CD4-positive, alpha-beta memory T cell (primary cell): Measurements from ENCODE around the gene SH3BGRL. TPM values are rescaled to one million over a fixed set of nuclear protein-coding genes. Genes with fewer than 3 reads are reported as not detected.

Source experiments
- CTCF ChIA-PET: fragments of 350-600 bp; sonication (Branson Sonifier 250); formaldehyde crosslinking; loops from one replicate; lab custom pipeline; 2021; ENCODE audit warnings: inconsistent platforms; ENCODE audit not compliant: partially characterized antibody; lab: Charles Lee
- POLR2A ChIA-PET: fragments of 350-600 bp; sonication (Branson Sonifier 250); formaldehyde crosslinking; loops from one replicate; lab custom pipeline; 2021; ENCODE audit not compliant: partially characterized antibody; lab: Charles Lee
- DNase-seq, 5 donors: peaks; one replicate each; pipeline versions ENCODE4 v3.0.0 to v3.0.0-alpha.2; 2020 to 2022; ENCODE audit warnings: mixed read lengths in 1 of 5
- H3K27ac ChIP-seq: one replicate; pipeline ENCODE4 v1.7.0; 2013; ENCODE audit warnings: low read depth, low read length
- H3K27me3 ChIP-seq: 2 replicates; pipeline ENCODE4 v1.7.0; 2013; ENCODE audit warnings: mild to moderate bottlenecking, low read length, moderate library complexity; ENCODE audit not compliant: insufficient read depth
- H3K36me3 ChIP-seq: 2 replicates; pipeline ENCODE4 v1.7.0; 2013; ENCODE audit warnings: mild to moderate bottlenecking, low read length, moderate library complexity; ENCODE audit not compliant: insufficient read depth
- H3K4me1 ChIP-seq: 2 replicates; pipeline ENCODE4 v1.7.0; 2013; ENCODE audit warnings: mild to moderate bottlenecking, low read length, moderate library complexity; ENCODE audit not compliant: insufficient read depth
- H3K4me3 ChIP-seq, 2 donors: one replicate each; pipeline ENCODE4 v1.7.0; 2013; ENCODE audit warnings: low read length in 2 of 2, mild to moderate bottlenecking in 1 of 2
- H3K9me3 ChIP-seq, 2 donors: one replicate each; pipeline ENCODE4 v1.7.0; 2013; ENCODE audit warnings: low read length in 2 of 2, control low read depth in 1 of 2; ENCODE audit not compliant: control insufficient read depth in 1 of 2
- H3K27ac Mint-ChIP-seq, 7 donors: one replicate each; pipeline ENCODE4 v1.8.0; 2020 to 2021; ENCODE audit warnings: mixed read lengths in 7 of 7, mild to moderate bottlenecking in 6 of 7, inconsistent platforms in 3 of 7, moderate library complexity in 3 of 7
- H3K27me3 Mint-ChIP-seq, 2 donors: one replicate each; pipeline ENCODE4 v1.8.0; 2020 to 2021; ENCODE audit warnings: mixed read lengths in 2 of 2
- H3K36me3 Mint-ChIP-seq, 2 donors: one replicate each; pipeline ENCODE4 v1.8.0; 2020 to 2021; ENCODE audit warnings: mixed read lengths in 2 of 2, inconsistent platforms in 1 of 2, mild to moderate bottlenecking in 1 of 2
- H3K4me1 Mint-ChIP-seq, 4 donors: one replicate each; pipeline ENCODE4 v1.8.0; 2020 to 2021; ENCODE audit warnings: mixed read lengths in 4 of 4, mild to moderate bottlenecking in 1 of 4
- H3K4me3 Mint-ChIP-seq, 8 donors: one replicate each; pipeline ENCODE4 v1.8.0; 2020 to 2021; ENCODE audit warnings: mixed read lengths in 8 of 8, mild to moderate bottlenecking in 7 of 8, moderate library complexity in 6 of 8, inconsistent platforms in 3 of 8
- H3K9me3 Mint-ChIP-seq, 8 donors: one replicate each; pipeline ENCODE4 v1.8.0; 2020 to 2021; ENCODE audit warnings: mixed read lengths in 8 of 8, mild to moderate bottlenecking in 5 of 8, inconsistent platforms in 3 of 8, moderate library complexity in 1 of 8
- intact Hi-C: fragments of 100-400 bp; cut with micrococcal nuclease; formaldehyde crosslinking; loops from one replicate; pipeline ENCODE4 v1.15.1; 2023
- polyA plus RNA-seq, 2 donors: library from polyadenylated mRNA; unstranded; fragments of 300-500 nt; fragmentation: Illumina TruSeq; gene quantifications; one replicate each; pipeline ENCODE4 v1.2.3, GENCODE V29; 2021
- total RNA-seq, 2 experiments: library from RNA; stranded (reverse); gene quantifications; one replicate each; pipeline ENCODE4 v1.2.3, GENCODE V29; 2021

Gene SH3BGRL
- 10 to 100 TPM; 81.4 to 86.5 TPM for total RNA-seq
- 100 to 1,000 TPM; 181 to 242 TPM for polyA plus RNA-seq

- POLR2A ChIA-PET = interaction anchor here (0.6 to 2.3 kb wide), 4 partner anchors 9 to 405 kb away, joined by 3 to 20 read pairs (median 4); partner anchors contain the start of gene BRWD3
- peaks cover 22 to 68% (median 36%) of the 10 kb centered on the region in 4 donors for H3K4me1 Mint-ChIP-seq
Observed at GRCh38 chrX:81201671-81202455, at the start of gene SH3BGRL, which contains the start of gene HMGN5. Gene SH3BGRL (plus strand): TSS chrX:81202102. CDS start chrX:81202201, 99 bp downstream. Gene HMGN5 (minus strand): TSS chrX:81201913. CDS start chrX:81121549, 80,364 bp downstream.

GRCh38 chrX:81168391-81168790 lies 33.5 kb upstream of the SH3BGRL start:
- Histone ChIP-seq H3K36me3 (no peaks in the 10 kb centered on the region), H3K4me3 (no peak overlapping the region), H3K4me1 (no peaks in the 10 kb centered on the region), H3K9me3 (no peaks in the 10 kb centered on the region), H3K27me3 (no peaks in the 10 kb centered on the region), H3K27ac (no peak overlapping the region)
- CTCF ChIA-PET = no interaction called here
- Mint-ChIP-seq H3K36me3 (no peaks in the 10 kb centered on the region), H3K27ac (no peak overlapping the region), H3K27me3 (no peaks in the 10 kb centered on the region), H3K4me1 (no peaks in the 10 kb centered on the region), H3K4me3 (no peak overlapping the region), H3K9me3 (no peaks in the 10 kb centered on the region)
- intact Hi-C loops = no loop called here
- POLR2A ChIA-PET = no interaction called here
- no peak for DNase-seq

More at GRCh38 chrX:81201671-81202455, at the start of gene SH3BGRL, which contains the start of gene HMGN5:
- CTCF ChIA-PET = interaction anchor here (1.1 to 1.3 kb wide), 3 partner anchors 9 to 393 kb away, joined by 3 to 4 read pairs (median 3); partner anchors contain the start of gene BRWD3
- no peaks in the 10 kb centered on the region for H3K27me3 Mint-ChIP-seq
- H3K4me3 ChIP-seq = peak within 1 kb of the TSS; percentile 84 to 88
- intact Hi-C loops = loop anchor here (2.0 kb wide), 2 partner anchors 81 to 391 kb away; no protein-coding TSS in a partner anchor
- peak within 1 kb of the TSS; percentile 85 to 98 (median 94) for H3K4me3 Mint-ChIP-seq
- H3K36me3 ChIP-seq = no peaks in the 10 kb centered on the region
- peak within 1 kb of the TSS; percentile 92 to 97 (median 94) for H3K27ac Mint-ChIP-seq
- peak; percentile 70 to 77 (median 76) for DNase-seq
- peak within 1 kb of the TSS; percentile 74 for H3K27ac ChIP-seq
- H3K4me1 ChIP-seq = peaks cover 38% of the 10 kb centered on the region
- H3K36me3 Mint-ChIP-seq = peaks cover 0 to 26% of the 10 kb centered on the region in 2 donors
- no peaks in the 10 kb centered on the region for H3K27me3 ChIP-seq
- no peaks in the 10 kb centered on the region for H3K9me3 ChIP-seq
- H3K9me3 Mint-ChIP-seq = no peaks in the 10 kb centered on the region

- POLR2A ChIA-PET = no interaction called here
- Mint-ChIP-seq H3K4me1 (no peaks in the 10 kb centered on the region), H3K4me3 (no peak overlapping the region), H3K36me3 (no peaks in the 10 kb centered on the region), H3K27me3 (no peaks in the 10 kb centered on the region), H3K9me3 (peaks cover 0 to 3% (median 0%) of the 10 kb centered on the region in 8 donors), H3K27ac (no peak overlapping the region)
- intact Hi-C loops = loop anchor here (1.0 kb wide), 1 partner anchor 203 kb away; no protein-coding TSS in a partner anchor
- CTCF ChIA-PET = interaction anchor here (1.0 kb wide), 1 partner anchor 203 kb away, joined by 4 read pairs; no protein-coding TSS in a partner anchor
- no peaks in the 10 kb centered on the region for H3K9me3 ChIP-seq
- no peak overlapping the region for H3K4me3 ChIP-seq
- H3K4me1 ChIP-seq = no peaks in the 10 kb centered on the region
- H3K27me3 ChIP-seq = no peaks in the 10 kb centered on the region
- peak in 3 of 5 donors; percentile 3 to 16 (median 4) for DNase-seq
- H3K36me3 ChIP-seq = no peaks in the 10 kb centered on the region
- H3K27ac ChIP-seq = no peak overlapping the region
Observed at GRCh38 chrX:81174286-81174685, 27.6 kb upstream of the SH3BGRL start.

- H3K36me3 Mint-ChIP-seq = peaks cover 2 to 5% of the 10 kb centered on the region in 2 donors
- H3K4me1 Mint-ChIP-seq = peaks cover 0 to 15% (median 7%) of the 10 kb centered on the region in 4 donors
- no peaks in the 10 kb centered on the region for H3K27me3 ChIP-seq
- no peaks in the 10 kb centered on the region for H3K9me3 Mint-ChIP-seq
- no peak overlapping the region for H3K27ac ChIP-seq
- no peak overlapping the region for H3K4me3 ChIP-seq
- CTCF ChIA-PET = interaction anchor here (0.7 to 1.8 kb wide), 5 partner anchors 9 to 182 kb away, joined by 3 to 5 read pairs (median 4); no protein-coding TSS in a partner anchor
- no peaks in the 10 kb centered on the region for H3K4me1 ChIP-seq
- no peak for DNase-seq
- no peak overlapping the region for H3K27ac Mint-ChIP-seq
- intact Hi-C loops = loop anchor here (2.0 to 5.0 kb wide), 2 partner anchors 182 to 318 kb away; no protein-coding TSS in a partner anchor
- no peaks in the 10 kb centered on the region for H3K27me3 Mint-ChIP-seq
- POLR2A ChIA-PET = interaction anchor here (0.5 kb wide), 1 partner anchor 18 kb away, joined by 3 read pairs; no protein-coding TSS in a partner anchor
- no peak overlapping the region for H3K4me3 Mint-ChIP-seq
- no peaks in the 10 kb centered on the region for H3K36me3 ChIP-seq
- no peaks in the 10 kb centered on the region for H3K9me3 ChIP-seq
Observed at GRCh38 chrX:81195259-81195658, 6.6 kb upstream of the SH3BGRL start.

- H3K4me3 Mint-ChIP-seq = no peak overlapping the region
- Histone ChIP-seq H3K27me3 (no peaks in the 10 kb centered on the region), H3K4me1 (no peaks in the 10 kb centered on the region), H3K27ac (no peak overlapping the region), H3K4me3 (no peak overlapping the region), H3K9me3 (no peaks in the 10 kb centered on the region), H3K36me3 (no peaks in the 10 kb centered on the region)
- peaks cover 2 to 5% of the 10 kb centered on the region in 2 donors for H3K36me3 Mint-ChIP-seq
- H3K4me1 Mint-ChIP-seq = peaks cover 0 to 17% (median 7%) of the 10 kb centered on the region in 4 donors
- ChIA-PET POLR2A (interaction anchor here (0.5 kb wide), 1 partner anchor 17 kb away, joined by 3 read pairs; no protein-coding TSS in a partner anchor), CTCF (interaction anchor here (0.7 to 1.8 kb wide), 6 partner anchors 9 to 182 kb away, joined by 3 to 5 read pairs (median 4); no protein-coding TSS in a partner anchor)
- H3K27ac Mint-ChIP-seq = peak overlapping the region in 1 of 7 donors; percentile 38
- intact Hi-C loops = loop anchor here (2.0 to 5.0 kb wide), 2 partner anchors 182 to 319 kb away; no protein-coding TSS in a partner anchor
- DNase-seq = peak; percentile 44 to 51 (median 49)
- no peaks in the 10 kb centered on the region for H3K9me3 Mint-ChIP-seq
- H3K27me3 Mint-ChIP-seq = no peaks in the 10 kb centered on the region
Observed at GRCh38 chrX:81195712-81196111, 6.2 kb upstream of the SH3BGRL start.

- ChIA-PET CTCF (interaction anchor here (1.3 kb wide), 2 partner anchors 391 to 392 kb away, joined by 3 to 4 read pairs; partner anchors contain the start of gene BRWD3), POLR2A (interaction anchor here (1.0 to 2.3 kb wide), 2 partner anchors 10 to 392 kb away, joined by 3 to 20 read pairs; partner anchors contain the start of gene BRWD3)
- H3K27me3 Mint-ChIP-seq = no peaks in the 10 kb centered on the region
- peaks cover 0 to 21% of the 10 kb centered on the region in 2 donors for H3K36me3 Mint-ChIP-seq
- H3K4me1 Mint-ChIP-seq = peaks cover 18 to 60% (median 29%) of the 10 kb centered on the region in 4 donors
- peak overlapping the region; percentile 85 to 98 (median 94) for H3K4me3 Mint-ChIP-seq
- DNase-seq = peak in 1 of 5 donors; percentile 3
- H3K27ac Mint-ChIP-seq = peak overlapping the region; percentile 92 to 97 (median 94)
- H3K9me3 Mint-ChIP-seq = no peaks in the 10 kb centered on the region
- H3K4me3 ChIP-seq = peak overlapping the region; percentile 84 to 88
- H3K27me3 ChIP-seq = no peaks in the 10 kb centered on the region
- no peaks in the 10 kb centered on the region for H3K9me3 ChIP-seq
- no peaks in the 10 kb centered on the region for H3K36me3 ChIP-seq
- H3K27ac ChIP-seq = peak overlapping the region; percentile 74
- H3K4me1 ChIP-seq = peaks cover 31% of the 10 kb centered on the region
- intact Hi-C loops = no loop called here
Observed at GRCh38 chrX:81201071-81201470, 831 bp upstream of the SH3BGRL start.
